HG03565 (cell line): Measurements from ENCODE around the gene TLL2.

Experiments used
- ATAC-seq: cut with Tn5 transposase; IDR thresholded peaks from one replicate; pipeline ENCODE4 v1.9.1; 2021; ENCODE audit warnings: mild to moderate bottlenecking, moderate library complexity; ENCODE audit not compliant: unreplicated experiment

TLL2 gene

DNA sequence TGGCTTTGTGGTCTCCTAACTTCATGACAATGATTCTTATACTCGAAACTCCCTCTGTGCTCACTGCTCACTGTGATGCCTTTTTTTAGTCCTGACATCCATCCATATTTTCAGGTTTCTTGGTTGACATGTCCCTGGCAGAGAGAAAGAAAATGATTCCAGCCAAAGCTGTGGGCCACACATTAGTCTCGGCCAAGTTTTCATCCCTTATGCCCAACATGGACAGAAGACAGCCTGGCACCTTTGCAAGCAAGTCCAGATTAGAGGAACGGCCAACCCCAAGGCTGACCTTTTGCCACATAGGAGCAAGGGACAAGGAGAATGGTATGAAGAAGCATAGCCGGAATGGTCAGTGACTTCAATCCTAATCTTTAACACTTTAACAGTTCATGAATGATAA lies 146.3 kb downstream of the TLL2 start:
- ATAC-seq, result no peak

GRCh38 chr10:96366508-96366907 lies 147.2 kb downstream of the TLL2 start:
- ATAC-seq, result no peak

GRCh38 chr10:96365571-96365970 lies 148.2 kb downstream of the TLL2 start:
- ATAC-seq, result no peak

DNA sequence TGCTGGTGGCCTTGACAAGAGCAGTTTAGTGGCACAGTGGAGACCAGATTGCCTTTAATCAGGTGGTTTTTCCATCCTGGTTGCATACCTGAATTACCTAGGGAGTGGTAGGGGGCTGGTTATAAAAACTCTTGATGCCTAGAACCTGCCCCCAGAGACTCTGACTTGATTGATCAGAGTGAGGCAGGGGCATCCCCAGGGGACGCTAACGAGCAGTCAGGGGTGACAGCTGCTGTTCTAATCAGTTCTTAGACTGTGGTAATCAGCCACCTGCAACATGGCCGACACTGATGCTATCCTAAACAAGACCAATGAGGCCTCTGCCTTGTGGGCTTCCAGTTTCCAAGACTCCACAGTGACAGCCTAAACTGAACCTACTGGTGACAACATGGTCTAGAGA lies 153.0 kb downstream of the TLL2 start:
- ATAC-seq, result no peak

DNA sequence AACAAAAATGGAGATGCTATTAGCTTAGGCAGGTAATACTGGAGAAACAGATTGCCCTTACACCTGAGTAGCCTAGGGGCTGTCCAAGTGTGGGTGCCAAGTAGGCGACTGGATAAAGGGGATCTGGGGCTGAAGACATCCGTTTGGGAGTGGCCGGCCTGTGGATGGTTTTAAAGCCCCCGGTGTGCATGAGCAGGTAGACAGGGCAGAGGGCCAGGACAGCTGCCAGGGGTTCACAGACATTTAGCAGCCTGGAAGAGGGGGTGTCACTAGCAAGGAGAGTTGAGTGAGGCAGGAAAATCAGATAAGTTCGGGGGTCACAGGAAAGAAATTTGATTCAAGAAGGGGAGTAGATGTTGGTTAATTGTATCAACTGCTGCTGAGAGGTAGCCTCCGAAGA lies 153.4 kb downstream of the TLL2 start:
- no peak for ATAC-seq

GRCh38 chr10:96359616-96360015 lies 154.1 kb downstream of the TLL2 start:
- ATAC-seq, result no peak

DNA sequence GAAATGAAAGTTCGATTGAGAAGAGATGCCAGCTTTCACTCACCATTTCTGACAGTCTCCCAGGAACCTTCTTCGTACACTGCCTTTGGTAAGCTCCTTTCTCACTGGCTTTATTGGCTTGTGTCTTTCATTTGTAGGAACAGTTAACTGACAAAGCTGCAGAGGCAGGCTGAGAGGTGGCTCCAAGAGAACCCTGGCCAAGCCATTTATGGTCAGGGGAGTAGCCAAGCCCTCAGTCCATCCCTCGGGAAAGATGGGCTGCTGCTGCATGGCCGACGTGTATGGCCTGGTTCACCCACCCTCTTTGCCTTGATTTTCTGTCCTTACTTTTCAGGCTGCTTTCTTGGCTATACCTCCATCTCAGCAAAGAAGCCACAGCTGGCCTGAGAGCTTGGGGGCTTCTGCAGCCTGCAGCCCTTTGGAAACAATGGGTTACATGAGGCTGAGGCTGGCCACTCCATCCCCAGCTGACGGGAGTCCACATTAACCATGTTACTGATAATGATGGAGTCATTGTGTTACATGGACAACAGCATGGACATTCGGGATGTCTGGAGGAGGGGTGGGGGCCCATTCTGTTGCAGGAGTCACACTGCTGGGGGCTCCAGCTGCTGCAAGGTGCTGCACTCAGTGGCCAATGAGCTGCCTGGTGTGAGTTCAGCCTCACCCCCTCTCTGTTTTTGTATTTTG lies 154.7 kb downstream of the TLL2 start, which contains the start of gene OPALIN:
Gene OPALIN (minus strand): TSS at position 152 of the 690 bp plus-strand sequence. CDS start 106 bp downstream, at position 46.
- ATAC-seq, result no peak

- no peak for ATAC-seq
These were observed 156.6 kb downstream of the TLL2 start for GRCh38 chr10:96357038-96357620.

GRCh38 chr10:96352582-96352981 lies 161.1 kb downstream of the TLL2 start:
- ATAC-seq, result no peak

DNA sequence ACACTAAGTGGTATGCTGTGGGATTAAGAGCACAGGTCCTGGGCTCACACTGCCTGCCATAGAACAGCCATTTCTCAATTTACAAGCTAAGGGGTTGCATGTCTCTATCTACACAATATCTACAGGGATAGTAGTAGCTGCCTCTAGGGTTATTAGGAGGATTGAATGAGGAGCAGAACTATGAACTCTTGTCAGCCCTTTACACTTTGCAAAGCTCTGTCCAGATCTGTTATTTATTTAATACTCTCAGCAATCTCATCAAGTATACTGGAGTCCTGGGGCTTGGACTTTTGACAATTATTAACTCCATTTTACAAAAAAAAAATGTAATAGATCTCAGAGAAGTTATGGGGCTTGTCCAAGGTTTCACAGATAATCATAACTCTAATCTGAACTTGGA lies 161.7 kb downstream of the TLL2 start:
- no peak for ATAC-seq

GRCh38 chr10:96346295-96346694 lies 167.4 kb downstream of the TLL2 start:
- no peak for ATAC-seq

DNA sequence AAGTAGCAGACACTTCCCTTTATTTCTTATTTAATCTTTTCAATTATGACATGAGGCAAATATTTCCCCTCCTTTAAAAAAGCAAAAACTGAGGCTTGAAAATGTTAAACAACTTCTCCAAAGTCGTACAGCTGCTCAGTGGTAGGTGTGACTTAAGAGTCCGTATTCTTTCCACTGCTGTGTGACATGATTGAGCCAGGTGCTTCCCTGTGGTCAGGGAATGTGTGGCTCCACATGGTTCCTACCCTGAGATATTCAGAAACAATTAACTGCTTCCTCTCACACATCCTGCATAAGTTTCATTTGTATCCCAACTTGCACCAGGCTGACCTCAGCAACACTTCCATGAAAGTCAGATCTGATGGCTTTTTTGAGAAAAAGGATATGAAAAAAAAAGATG lies 168.5 kb downstream of the TLL2 start:
- no peak for ATAC-seq

- ATAC-seq, result no peak
These were observed 169.5 kb downstream of the TLL2 start for GRCh38 chr10:96344178-96344577.

DNA sequence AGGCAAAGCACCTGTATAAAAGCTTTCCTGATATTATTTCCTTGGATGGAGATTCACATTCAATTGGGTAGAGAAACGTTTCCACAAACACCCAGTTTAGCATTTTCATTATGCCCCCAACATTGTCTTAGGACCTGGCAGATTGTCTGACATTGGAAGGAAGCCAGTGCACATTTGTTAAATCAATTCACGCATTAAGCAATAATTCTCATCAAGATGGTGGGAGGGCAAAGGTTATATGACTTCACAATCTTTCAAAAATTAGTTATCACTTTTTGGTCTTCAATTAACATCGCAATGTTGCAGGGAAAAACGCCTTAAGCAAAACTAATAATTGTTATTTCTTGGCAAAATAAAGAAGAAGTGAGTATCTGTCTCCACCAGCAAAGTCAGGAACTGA lies 171.3 kb downstream of the TLL2 start:
- ATAC-seq, result no peak

- ATAC-seq, result no peak
These were observed 172.2 kb downstream of the TLL2 start for GRCh38 chr10:96341219-96342182.

DNA sequence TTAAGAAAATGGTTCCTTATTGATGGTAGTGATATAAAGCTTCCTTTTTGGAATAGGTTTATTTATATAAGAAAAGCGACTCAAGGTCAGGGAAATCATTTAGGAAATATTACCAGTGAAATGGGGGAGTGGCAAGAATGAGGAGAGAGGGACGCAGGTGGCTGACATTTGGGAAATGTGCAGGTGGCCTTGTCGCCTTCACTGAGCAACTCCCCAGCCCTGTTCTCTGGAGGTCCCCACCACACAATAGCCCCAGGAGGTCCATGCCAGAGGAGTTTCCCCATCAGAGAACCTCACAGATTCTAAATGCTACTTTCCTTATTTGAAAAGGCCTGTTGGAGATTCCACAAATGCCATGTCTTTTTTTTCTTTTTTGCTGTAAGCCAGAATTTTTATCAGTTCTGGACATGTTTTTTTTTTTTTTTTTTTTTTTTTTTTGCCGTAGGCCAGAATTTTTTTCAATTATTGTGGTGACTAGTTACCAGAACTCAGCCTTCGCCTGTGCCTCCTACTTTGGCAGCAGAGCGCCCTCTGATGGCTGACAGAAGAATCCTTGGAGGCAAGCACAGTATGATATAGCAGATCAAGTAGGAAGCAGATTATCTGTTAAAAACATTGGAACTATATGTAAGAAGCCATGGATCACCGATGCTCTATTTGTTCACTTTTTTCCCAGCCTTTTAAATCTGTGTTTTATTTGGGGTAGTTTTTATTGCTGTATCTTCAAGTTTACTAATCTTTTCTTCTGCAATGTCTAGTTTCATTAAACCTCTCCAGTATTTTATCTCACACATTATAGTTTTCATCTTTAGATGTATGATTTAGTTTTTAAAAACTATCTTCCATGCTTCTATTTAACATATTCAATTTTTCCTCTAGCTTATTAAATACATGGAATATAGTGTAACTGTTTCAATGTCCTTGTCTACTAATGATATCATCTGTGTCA lies 173.5 kb downstream of the TLL2 start:
- ATAC-seq, result peak; percentile 54

GRCh38 chr10:96339383-96339782 lies 174.3 kb downstream of the TLL2 start:
- no peak for ATAC-seq

DNA sequence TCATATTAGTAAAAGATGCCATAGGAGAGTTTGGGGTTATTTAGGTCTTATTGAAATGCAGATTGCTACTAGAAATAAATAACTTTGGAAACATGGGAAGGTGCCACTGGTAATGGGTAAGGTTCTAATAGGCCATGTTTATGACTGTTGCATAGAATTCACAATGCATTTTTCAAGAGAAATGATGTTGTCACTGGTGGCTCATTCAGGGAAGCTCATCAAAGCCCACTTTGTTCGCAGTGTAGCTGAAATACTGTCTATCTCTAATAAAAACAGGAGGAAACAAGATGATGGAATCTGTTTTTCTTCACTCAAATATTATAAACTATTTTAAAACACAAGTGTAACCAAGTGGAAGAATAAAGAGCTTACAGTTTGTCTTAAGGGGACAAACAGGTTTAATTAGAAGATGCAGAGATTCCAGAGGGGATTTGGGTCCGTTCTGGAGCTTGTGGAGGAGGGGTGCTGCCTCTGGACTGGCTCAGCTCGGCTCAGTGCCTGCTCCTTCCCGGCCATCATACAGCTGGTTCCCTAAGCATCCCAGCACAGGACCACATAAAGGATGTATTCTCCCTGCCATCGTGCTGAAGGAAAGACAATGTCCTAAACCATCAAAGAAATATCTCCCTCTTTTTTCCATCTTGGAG lies 175.3 kb downstream of the TLL2 start:
- ATAC-seq, result no peak

- ATAC-seq, result no peak
These were observed 176.6 kb downstream of the TLL2 start for GRCh38 chr10:96337106-96337505.
